Myocyte (in vitro differentiated cells): ENCODE data around the gene JUN. TPM values are rescaled to one million over a fixed set of nuclear protein-coding genes. Genes with fewer than 3 reads are reported as not detected.
A peak's percentile ranks its signal among the peaks of the same experiment; 100 is the strongest.

Experiments used
- DNase-seq: peaks from one replicate; pipeline ENCODE4 v3.0.0-alpha.2; 2012; ENCODE audit warnings: low read depth
- polyA plus RNA-seq: library from polyadenylated mRNA; unstranded; fragments of >200 nt; gene quantifications from one replicate; pipeline ENCODE4 v1.2.1, GENCODE V29; 2012; ENCODE audit warnings: missing spikeins
- total RNA-seq: library from RNA; depleted of rRNA; stranded (reverse); fragments of >200 nt; gene quantifications from 2 replicates; pipeline ENCODE4 v1.2.3, GENCODE V29; 2014

The JUN gene
- 65.9 and 141 TPM in 2 replicates for total RNA-seq
- polyA plus RNA-seq = 61.1 TPM

- DNase-seq = peak; percentile 100
Observed at GRCh38 chr1:58783993-58784757, at the start of gene JUN. JUN (minus strand) TSS chr1:58784047; CDS start chr1:58783070, 977 bp downstream.

- no peak for DNase-seq
Observed at GRCh38 chr1:58833166-58833565, 49.3 kb upstream of the JUN start.

GRCh38 chr1:58830291-58830690 is 46.4 kb upstream of the JUN start:
- DNase-seq = no peak

- DNase-seq = no peak
Observed at GRCh38 chr1:58829866-58830265, 46.0 kb upstream of the JUN start.

- no peak for DNase-seq
Observed at GRCh38 chr1:58827298-58827697, 43.5 kb upstream of the JUN start.

- no peak for DNase-seq
Observed at GRCh38 chr1:58824753-58825389, 41.0 kb upstream of the JUN start.

- peak; percentile 57 for DNase-seq
Observed at GRCh38 chr1:58823481-58824010, 39.7 kb upstream of the JUN start.

GRCh38 chr1:58821309-58821708 is 37.5 kb upstream of the JUN start:
- no peak for DNase-seq

GRCh38 chr1:58818976-58819375 is 35.1 kb upstream of the JUN start:
- DNase-seq = no peak

- DNase-seq = peak; percentile 75
Observed at GRCh38 chr1:58818075-58818474, 34.2 kb upstream of the JUN start.

GRCh38 chr1:58816747-58817221 is 32.9 kb upstream of the JUN start:
- DNase-seq = no peak

GRCh38 chr1:58816072-58816746 is 32.4 kb upstream of the JUN start:
- DNase-seq = peak; percentile 91

GRCh38 chr1:58815686-58816071 is 31.8 kb upstream of the JUN start:
- peak; percentile 61 for DNase-seq

- peak; percentile 86 for DNase-seq
Observed at GRCh38 chr1:58815069-58815685, 31.3 kb upstream of the JUN start.

GRCh38 chr1:58814251-58815068 is 30.6 kb upstream of the JUN start:
- DNase-seq = no peak

GRCh38 chr1:58813801-58814200 is 30.0 kb upstream of the JUN start:
- DNase-seq = no peak

- DNase-seq = peak; percentile 30
Observed at GRCh38 chr1:58813361-58813760, 29.5 kb upstream of the JUN start.

- no peak for DNase-seq
Observed at GRCh38 chr1:58812926-58813325, 29.1 kb upstream of the JUN start.

GRCh38 chr1:58812468-58812867 is 28.6 kb upstream of the JUN start:
- no peak for DNase-seq

GRCh38 chr1:58811303-58811702 is 27.5 kb upstream of the JUN start:
- no peak for DNase-seq
